ENCODE measurements around the gene PAQR9.

PAQR9 gene

DNA sequence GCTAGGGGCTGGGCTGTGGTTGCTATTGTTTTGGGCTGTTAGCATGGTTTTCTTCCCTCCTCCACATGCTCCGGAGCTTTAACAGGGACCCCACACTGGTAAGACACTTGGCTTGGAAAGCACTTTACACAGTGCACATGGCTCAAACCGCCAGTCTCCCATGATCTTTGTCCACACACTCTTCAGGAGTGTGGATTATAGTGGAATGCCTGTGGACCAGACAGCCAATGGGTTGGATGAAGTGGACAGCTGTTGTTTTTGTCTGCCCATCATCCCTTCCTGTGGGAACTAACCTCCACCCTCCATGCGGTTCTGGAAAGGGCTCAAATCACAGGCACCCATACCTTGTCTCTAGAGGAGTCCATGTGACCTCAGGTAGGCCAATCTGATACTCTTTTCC is 10.0 kb downstream of the PAQR9 start:
- no peak overlapping the region for H3K4me3 ChIP-seq (ENCODE audit: insufficient read depth, low read length, poor library complexity, severe bottlenecking)
- no peaks in the 10 kb centered on the region for H3F3A ChIP-seq (ENCODE audit: insufficient read depth)
- no peaks in the 10 kb centered on the region for H3K27me3 ChIP-seq (ENCODE audit: low read length)
- H3K27ac ChIP-seq (ENCODE audit: low read depth, low read length), result no peak overlapping the region
- no peak for TF ChIP-seq EZH2phosphoT487 (conservative IDR thresholded peaks at IDR 0.05; ENCODE audit: low read length)
- TF ChIP-seq CTCF (IDR thresholded peaks at IDR 0.05; ENCODE audit: insufficient read depth, low read length, poor library complexity, severe bottlenecking), result no peak
- H3K79me2 ChIP-seq (ENCODE audit: insufficient read depth, low read length), result no peaks in the 10 kb centered on the region
- H3K36me3 ChIP-seq (ENCODE audit: low read length), result no peaks in the 10 kb centered on the region
- H3K9ac ChIP-seq (ENCODE audit: low read length), result no peak overlapping the region
- no peaks in the 10 kb centered on the region for H3K9me2 ChIP-seq (replicated peaks; ENCODE audit: insufficient read depth, low read length)
- H2AFZ ChIP-seq (ENCODE audit: low read depth, low read length, severe bottlenecking), result no peak overlapping the region
- no peak overlapping the region for H3K4me2 ChIP-seq (ENCODE audit: low read depth, low read length, poor library complexity, severe bottlenecking)
- no peaks in the 10 kb centered on the region for H4K20me1 ChIP-seq (ENCODE audit: low read depth, low read length)
- H3K9me3 ChIP-seq (ENCODE audit: insufficient read depth, low read length), result no peaks in the 10 kb centered on the region

DNA sequence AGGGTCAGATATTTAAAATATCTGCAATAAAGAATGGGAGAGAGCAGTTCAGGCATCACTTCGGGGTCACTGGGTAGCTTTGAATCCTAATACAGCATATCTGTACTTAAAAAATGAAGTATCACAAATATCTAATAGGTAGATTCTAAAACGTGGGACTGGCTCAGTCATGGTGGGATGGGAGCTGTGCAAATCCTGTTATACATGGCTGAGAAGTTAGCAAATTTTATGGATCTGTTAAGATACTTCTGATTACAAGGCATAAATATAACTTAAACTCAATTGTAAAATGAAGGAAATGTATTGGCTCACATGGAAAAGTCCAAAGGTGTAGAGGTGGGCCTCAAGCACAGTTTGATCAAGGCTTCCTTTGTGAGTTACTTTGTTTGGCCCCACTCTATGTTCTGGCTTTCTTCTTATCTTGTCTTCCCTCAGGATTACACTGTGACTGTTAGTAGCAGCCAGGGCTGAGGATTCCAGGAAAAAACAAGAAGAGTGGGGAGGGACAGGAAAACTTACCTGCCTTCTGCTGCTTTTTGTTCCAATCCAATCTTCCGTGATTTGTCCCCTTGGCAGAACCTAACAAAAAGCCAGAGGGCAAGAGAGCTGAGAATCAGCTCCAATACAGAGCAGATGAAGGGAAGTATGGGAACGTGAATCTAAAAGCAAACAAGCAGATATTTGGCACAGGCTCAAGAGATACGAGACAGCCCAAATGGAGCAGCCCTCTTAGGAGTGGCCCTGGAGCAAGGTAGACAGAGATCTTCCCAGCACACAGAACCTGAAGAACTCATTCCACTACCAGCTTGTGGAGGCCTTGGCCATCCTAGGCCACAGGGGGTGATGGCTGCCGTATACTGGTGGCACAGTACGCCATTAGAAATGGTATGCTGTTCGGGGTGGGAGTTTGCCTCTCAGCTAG is 10.9 kb downstream of the PAQR9 start:
- no peak overlapping the region for H3K4me2 ChIP-seq (ENCODE audit: low read depth, low read length, poor library complexity, severe bottlenecking)
- no peaks in the 10 kb centered on the region for H3K9me2 ChIP-seq (replicated peaks; ENCODE audit: insufficient read depth, low read length)
- H3K9me3 ChIP-seq (ENCODE audit: insufficient read depth, low read length), result no peaks in the 10 kb centered on the region
- no peaks in the 10 kb centered on the region for H4K20me1 ChIP-seq (ENCODE audit: low read depth, low read length)
- H3K36me3 ChIP-seq (ENCODE audit: low read length), result no peaks in the 10 kb centered on the region
- H3K27me3 ChIP-seq (ENCODE audit: low read length), result no peaks in the 10 kb centered on the region
- H3K27ac ChIP-seq (ENCODE audit: low read depth, low read length), result no peak overlapping the region
- no peaks in the 10 kb centered on the region for H3K79me2 ChIP-seq (ENCODE audit: insufficient read depth, low read length)
- TF ChIP-seq CTCF (IDR thresholded peaks at IDR 0.05; ENCODE audit: insufficient read depth, low read length, poor library complexity, severe bottlenecking) (no peak), EZH2phosphoT487 (conservative IDR thresholded peaks at IDR 0.05; ENCODE audit: low read length) (no peak)
- H3K4me3 ChIP-seq (ENCODE audit: insufficient read depth, low read length, poor library complexity, severe bottlenecking), result no peak overlapping the region
- H2AFZ ChIP-seq (ENCODE audit: low read depth, low read length, severe bottlenecking), result no peak overlapping the region
- no peaks in the 10 kb centered on the region for H3F3A ChIP-seq (ENCODE audit: insufficient read depth)
- no peak overlapping the region for H3K9ac ChIP-seq (ENCODE audit: low read length)

GRCh38 chr3:142951794-142952193 is 11.7 kb downstream of the PAQR9 start:
- no peak overlapping the region for H3K9ac ChIP-seq (ENCODE audit: low read length)
- H3K79me2 ChIP-seq (ENCODE audit: insufficient read depth, low read length), result no peaks in the 10 kb centered on the region
- no peaks in the 10 kb centered on the region for H3K36me3 ChIP-seq (ENCODE audit: low read length)
- H3K4me3 ChIP-seq (ENCODE audit: insufficient read depth, low read length, poor library complexity, severe bottlenecking), result no peak overlapping the region
- no peaks in the 10 kb centered on the region for H3K9me2 ChIP-seq (replicated peaks; ENCODE audit: insufficient read depth, low read length)
- H3F3A ChIP-seq (ENCODE audit: insufficient read depth), result no peaks in the 10 kb centered on the region
- TF ChIP-seq CTCF (IDR thresholded peaks at IDR 0.05; ENCODE audit: insufficient read depth, low read length, poor library complexity, severe bottlenecking) (no peak), EZH2phosphoT487 (conservative IDR thresholded peaks at IDR 0.05; ENCODE audit: low read length) (no peak)
- no peaks in the 10 kb centered on the region for H3K27me3 ChIP-seq (ENCODE audit: low read length)
- H4K20me1 ChIP-seq (ENCODE audit: low read depth, low read length), result no peaks in the 10 kb centered on the region
- no peak overlapping the region for H2AFZ ChIP-seq (ENCODE audit: low read depth, low read length, severe bottlenecking)
- no peaks in the 10 kb centered on the region for H3K9me3 ChIP-seq (ENCODE audit: insufficient read depth, low read length)
- no peak overlapping the region for H3K4me2 ChIP-seq (ENCODE audit: low read depth, low read length, poor library complexity, severe bottlenecking)
- H3K27ac ChIP-seq (ENCODE audit: low read depth, low read length), result no peak overlapping the region

All from SU-DHL-6 (cell line).